Neural progenitor cell (in vitro differentiated cells): Measurements from ENCODE around the gene NEDD4L. TPM values are rescaled to one million over a fixed set of nuclear protein-coding genes. Genes with fewer than 3 reads are reported as not detected.

ENCODE experiments used
- DNase-seq: peaks from one replicate; pipeline ENCODE4 v3.0.0-alpha.2; 2016; ENCODE audit warnings: low spot score
- H2AFZ ChIP-seq: fragments of 200-600 bp; sonication (generic); replicated peaks from 2 replicates; pipeline ENCODE4 v1.6.1; 2016; ENCODE audit warnings: antibody characterized with exemption
- H3F3A ChIP-seq: fragments of 200-600 bp; sonication (generic); 2 replicates; pipeline ENCODE4 v1.6.1; 2016; ENCODE audit warnings: antibody characterized with exemption, low read depth
- H3K27ac ChIP-seq: fragments of 200-600 bp; sonication (generic); 2 replicates; pipeline ENCODE4 v1.5.1; 2016; ENCODE audit warnings: mild to moderate bottlenecking
- H3K27me3 ChIP-seq: fragments of 200-600 bp; sonication (generic); 2 replicates; pipeline ENCODE4 v1.6.1; 2016; ENCODE audit warnings: mild to moderate bottlenecking, moderate library complexity
- H3K36me3 ChIP-seq: fragments of 200-600 bp; sonication (generic); 2 replicates; pipeline ENCODE4 v1.5.1; 2016
- H3K4me1 ChIP-seq: fragments of 200-600 bp; sonication (generic); 2 replicates; pipeline ENCODE4 v1.6.1; 2016; ENCODE audit warnings: mixed run types
- H3K4me2 ChIP-seq: fragments of 200-600 bp; sonication (generic); 2 replicates; pipeline ENCODE4 v1.6.1; 2016
- H3K4me3 ChIP-seq: fragments of 200-600 bp; sonication (generic); 2 replicates; pipeline ENCODE4 v1.5.1; 2016
- H3K79me2 ChIP-seq: fragments of 200-600 bp; sonication (generic); 2 replicates; pipeline ENCODE4 v1.6.1; 2016; ENCODE audit warnings: low read depth
- H3K9ac ChIP-seq: fragments of 200-600 bp; sonication (generic); 2 replicates; pipeline ENCODE4 v1.6.1; 2016
- H3K9me3 ChIP-seq: fragments of 200-600 bp; sonication (generic); 2 replicates; pipeline ENCODE4 v1.5.1; 2016; ENCODE audit warnings: low read depth
- H4K20me1 ChIP-seq: fragments of 200-600 bp; sonication (generic); 2 replicates; pipeline ENCODE4 v1.6.1; 2016; ENCODE audit warnings: low read depth
- H3K27ac Mint-ChIP-seq: 3 replicates; pipeline ENCODE4 v1.8.0; 2021; ENCODE audit warnings: mixed read lengths
- H3K27me3 Mint-ChIP-seq: 2 replicates; pipeline ENCODE4 v1.8.0; 2022; ENCODE audit warnings: low read depth, mild to moderate bottlenecking, inconsistent platforms, moderate library complexity, mixed read lengths; ENCODE audit not compliant: insufficient read depth
- H3K36me3 Mint-ChIP-seq: 3 replicates; pipeline ENCODE4 v1.8.0; 2021; ENCODE audit warnings: mixed read lengths
- H3K4me1 Mint-ChIP-seq: 3 replicates; pipeline ENCODE4 v1.8.0; 2021; ENCODE audit warnings: mixed read lengths
- H3K4me3 Mint-ChIP-seq: 3 replicates; pipeline ENCODE4 v1.8.0; 2021; ENCODE audit warnings: mild to moderate bottlenecking, moderate library complexity, mixed read lengths
- H3K9me3 Mint-ChIP-seq: 3 replicates; pipeline ENCODE4 v1.8.0; 2020; ENCODE audit warnings: mixed read lengths
- CTCF ChIP-seq: fragments of 200-600 bp; sonication (generic); IDR thresholded peaks from 2 replicates; pipeline ENCODE4 v1.5.1; 2017; ENCODE audit warnings: antibody characterized with exemption, mild to moderate bottlenecking
- EZH2 ChIP-seq: fragments of 200-600 bp; sonication (generic); IDR thresholded peaks from 2 replicates; pipeline ENCODE4 v1.6.1; 2017; ENCODE audit warnings: antibody characterized with exemption, mild to moderate bottlenecking, moderate library complexity
- EZH2phosphoT487 ChIP-seq: fragments of 200-600 bp; sonication (generic); IDR thresholded peaks from 2 replicates; pipeline ENCODE4 v1.6.1; 2017; ENCODE audit warnings: antibody characterized with exemption
- total RNA-seq: library from RNA; depleted of rRNA; stranded (reverse); fragments of >200 nt; gene quantifications from 2 replicates; pipeline ENCODE4 v1.2.3, GENCODE V29; 2015; ENCODE audit warnings: low replicate concordance

NEDD4L gene
- total RNA-seq, 1 donor from 2014 or later = 55.5 TPM

DNA sequence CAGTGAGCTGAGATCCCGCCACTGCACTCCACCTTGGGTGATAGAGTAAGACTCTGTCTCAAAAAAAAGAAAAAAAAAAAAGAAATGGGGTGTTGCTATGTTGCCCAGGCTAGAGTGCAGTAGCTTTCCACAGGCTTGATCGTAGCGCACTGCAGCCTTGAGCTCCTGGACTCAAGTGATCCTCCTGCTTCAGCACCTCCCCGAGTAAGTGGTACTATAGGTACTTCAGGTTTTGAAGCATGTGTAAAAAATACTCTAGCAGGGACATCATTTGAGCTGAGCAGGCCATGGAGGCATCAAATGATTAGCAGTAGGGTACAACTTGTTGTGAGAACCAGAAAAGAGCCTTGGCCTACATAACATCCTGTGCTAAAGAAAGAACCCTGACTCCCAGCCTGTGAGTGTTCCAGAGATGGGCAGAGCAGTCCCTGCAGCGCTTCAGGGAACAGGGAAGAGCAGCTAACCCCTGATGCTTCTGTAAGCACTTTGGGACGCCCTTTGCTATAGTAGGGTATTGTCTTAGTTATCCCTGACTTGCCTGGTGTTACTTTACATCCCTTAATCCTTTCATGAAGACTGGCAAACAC, 119.1 kb downstream of the NEDD4L start:
- Mint-ChIP-seq H3K27ac (no peak overlapping the region), H3K4me1 (no peaks in the 10 kb centered on the region), H3K27me3 (no peaks in the 10 kb centered on the region), H3K36me3 (peaks cover 1% of the 10 kb centered on the region), H3K9me3 (no peaks in the 10 kb centered on the region), H3K4me3 (no peak overlapping the region)
- H3K79me2 ChIP-seq = no peaks in the 10 kb centered on the region
- no peaks in the 10 kb centered on the region for H3K27me3 ChIP-seq
- H3K9ac ChIP-seq = no peak overlapping the region
- H3K9me3 ChIP-seq = no peaks in the 10 kb centered on the region
- no peaks in the 10 kb centered on the region for H3K4me1 ChIP-seq
- DNase-seq = no peak
- no peaks in the 10 kb centered on the region for H3K36me3 ChIP-seq
- no peak overlapping the region for H2AFZ ChIP-seq
- no peak overlapping the region for H3K27ac ChIP-seq
- H4K20me1 ChIP-seq = peaks cover 13% of the 10 kb centered on the region
- TF ChIP-seq EZH2phosphoT487 = no peak
- TF ChIP-seq CTCF = no peak
- no peak for TF ChIP-seq EZH2
- no peaks in the 10 kb centered on the region for H3F3A ChIP-seq
- no peak overlapping the region for H3K4me3 ChIP-seq
- no peak overlapping the region for H3K4me2 ChIP-seq

- Histone ChIP-seq H3K36me3 (no peaks in the 10 kb centered on the region), H3K27ac (no peak overlapping the region), H3K4me2 (no peak overlapping the region), H3K9me3 (no peaks in the 10 kb centered on the region), H3F3A (no peaks in the 10 kb centered on the region), H3K4me3 (no peak overlapping the region), H3K9ac (no peak overlapping the region), H3K4me1 (no peaks in the 10 kb centered on the region), H3K79me2 (no peaks in the 10 kb centered on the region), H2AFZ (no peak overlapping the region), H3K27me3 (no peaks in the 10 kb centered on the region), H4K20me1 (peaks cover 4% of the 10 kb centered on the region)
- Mint-ChIP-seq H3K27ac (no peak overlapping the region), H3K27me3 (peaks cover 3% of the 10 kb centered on the region), H3K4me1 (no peaks in the 10 kb centered on the region), H3K9me3 (no peaks in the 10 kb centered on the region), H3K36me3 (peaks cover 1% of the 10 kb centered on the region), H3K4me3 (no peak overlapping the region)
- DNase-seq = no peak
- TF ChIP-seq EZH2phosphoT487 (no peak), EZH2 (no peak), CTCF (no peak)
These were observed 122.3 kb downstream of the NEDD4L start for GRCh38 chr18:58166278-58166844.

DNA sequence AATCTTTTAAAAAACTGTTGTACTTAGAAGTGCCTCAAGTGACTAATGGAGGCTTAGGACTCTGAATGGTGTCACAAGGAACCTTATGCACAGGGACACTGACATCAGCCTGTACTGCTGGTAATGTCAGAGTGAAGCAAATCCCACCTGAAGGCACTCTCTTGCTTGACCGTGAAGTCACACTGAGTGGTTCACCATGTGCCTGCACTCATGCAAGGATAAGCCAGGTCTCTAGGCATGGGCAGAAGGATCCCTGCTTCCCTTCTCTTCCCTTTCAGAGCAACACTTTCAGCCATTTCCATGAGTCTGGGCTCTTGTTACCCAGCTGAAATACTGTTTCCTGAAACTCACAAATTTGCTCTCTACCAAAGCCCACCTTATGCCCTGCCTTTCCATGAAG, 123.0 kb downstream of the NEDD4L start:
- no peak overlapping the region for H3K4me2 ChIP-seq
- H3K9me3 ChIP-seq = no peaks in the 10 kb centered on the region
- Mint-ChIP-seq H3K4me1 (no peaks in the 10 kb centered on the region), H3K27me3 (peaks cover 3% of the 10 kb centered on the region), H3K9me3 (no peaks in the 10 kb centered on the region), H3K4me3 (no peak overlapping the region), H3K27ac (no peak overlapping the region), H3K36me3 (peaks cover 6% of the 10 kb centered on the region)
- no peak for TF ChIP-seq CTCF
- TF ChIP-seq EZH2phosphoT487 = no peak
- TF ChIP-seq EZH2 = no peak
- H3K79me2 ChIP-seq = no peaks in the 10 kb centered on the region
- no peaks in the 10 kb centered on the region for H3K4me1 ChIP-seq
- H3K4me3 ChIP-seq = no peak overlapping the region
- no peak overlapping the region for H3K9ac ChIP-seq
- no peak overlapping the region for H3K27ac ChIP-seq
- H3F3A ChIP-seq = no peaks in the 10 kb centered on the region
- H3K36me3 ChIP-seq = no peaks in the 10 kb centered on the region
- H2AFZ ChIP-seq = no peak overlapping the region
- DNase-seq = no peak
- H3K27me3 ChIP-seq = no peaks in the 10 kb centered on the region
- peaks cover 4% of the 10 kb centered on the region for H4K20me1 ChIP-seq
